Measurements from ENCODE around the gene OXSM.

DNA sequence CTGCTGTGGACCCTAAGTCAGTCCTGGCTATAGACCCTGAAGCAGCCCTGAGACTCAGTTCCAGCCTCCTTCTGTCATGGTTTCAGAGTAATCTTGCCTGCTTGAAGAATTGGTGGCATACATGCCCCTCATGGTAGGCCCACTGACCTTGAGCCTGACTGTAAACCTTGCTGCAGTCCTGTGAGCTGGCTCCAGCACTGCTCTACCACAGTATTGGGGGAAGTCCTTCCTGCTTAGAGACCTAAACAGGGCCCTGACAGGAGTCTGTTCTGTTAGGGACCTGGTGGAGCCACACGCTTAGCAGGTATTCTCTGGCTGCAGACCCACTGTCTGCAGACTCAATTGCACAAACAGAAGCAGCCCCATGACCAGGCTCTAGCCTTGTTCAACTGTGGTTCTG, 47.1 kb downstream of the OXSM start:
- TF ChIP-seq, protein P1, sequence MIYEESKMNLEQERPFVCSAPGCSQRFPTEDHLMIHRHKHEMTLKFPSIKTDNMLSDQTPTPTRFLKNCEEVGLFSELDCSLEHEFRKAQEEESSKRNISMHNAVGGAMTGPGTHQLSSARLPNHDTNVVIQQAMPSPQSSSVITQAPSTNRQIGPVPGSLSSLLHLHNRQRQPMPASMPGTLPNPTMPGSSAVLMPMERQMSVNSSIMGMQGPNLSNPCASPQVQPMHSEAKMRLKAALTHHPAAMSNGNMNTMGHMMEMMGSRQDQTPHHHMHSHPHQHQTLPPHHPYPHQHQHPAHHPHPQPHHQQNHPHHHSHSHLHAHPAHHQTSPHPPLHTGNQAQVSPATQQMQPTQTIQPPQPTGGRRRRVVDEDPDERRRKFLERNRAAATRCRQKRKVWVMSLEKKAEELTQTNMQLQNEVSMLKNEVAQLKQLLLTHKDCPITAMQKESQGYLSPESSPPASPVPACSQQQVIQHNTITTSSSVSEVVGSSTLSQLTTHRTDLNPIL (CRISPR knock-in tag; IDR thresholded peaks at IDR 0.05; ENCODE audit: low read depth), result no peak
- no peak for TF ChIP-seq ISL1 (CRISPR knock-in tag; IDR thresholded peaks at IDR 0.05)

Data from SK-N-SH treated with all-trans-retinoic acid at 6 μM for 48 hours (cell line).